GM12873 (cell line): ENCODE results near the gene ALS2CL.

Experiments
- TF ChIP-seq, protein P1 (sequence below): IDR thresholded peaks from 2 replicates; pipeline ENCODE4 v1.5.1; 2012; ENCODE audit warnings: low read depth, mild to moderate bottlenecking, moderate library complexity, low read length, control low read depth; ENCODE audit not compliant: insufficient read depth; ENCODE audit errors: missing control alignments

ALS2CL gene

GRCh38 chr3:46624533-46624932 is 68.9 kb downstream of the ALS2CL start:
- TF ChIP-seq, protein P1, sequence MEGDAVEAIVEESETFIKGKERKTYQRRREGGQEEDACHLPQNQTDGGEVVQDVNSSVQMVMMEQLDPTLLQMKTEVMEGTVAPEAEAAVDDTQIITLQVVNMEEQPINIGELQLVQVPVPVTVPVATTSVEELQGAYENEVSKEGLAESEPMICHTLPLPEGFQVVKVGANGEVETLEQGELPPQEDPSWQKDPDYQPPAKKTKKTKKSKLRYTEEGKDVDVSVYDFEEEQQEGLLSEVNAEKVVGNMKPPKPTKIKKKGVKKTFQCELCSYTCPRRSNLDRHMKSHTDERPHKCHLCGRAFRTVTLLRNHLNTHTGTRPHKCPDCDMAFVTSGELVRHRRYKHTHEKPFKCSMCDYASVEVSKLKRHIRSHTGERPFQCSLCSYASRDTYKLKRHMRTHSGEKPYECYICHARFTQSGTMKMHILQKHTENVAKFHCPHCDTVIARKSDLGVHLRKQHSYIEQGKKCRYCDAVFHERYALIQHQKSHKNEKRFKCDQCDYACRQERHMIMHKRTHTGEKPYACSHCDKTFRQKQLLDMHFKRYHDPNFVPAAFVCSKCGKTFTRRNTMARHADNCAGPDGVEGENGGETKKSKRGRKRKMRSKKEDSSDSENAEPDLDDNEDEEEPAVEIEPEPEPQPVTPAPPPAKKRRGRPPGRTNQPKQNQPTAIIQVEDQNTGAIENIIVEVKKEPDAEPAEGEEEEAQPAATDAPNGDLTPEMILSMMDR, result no peak

DNA sequence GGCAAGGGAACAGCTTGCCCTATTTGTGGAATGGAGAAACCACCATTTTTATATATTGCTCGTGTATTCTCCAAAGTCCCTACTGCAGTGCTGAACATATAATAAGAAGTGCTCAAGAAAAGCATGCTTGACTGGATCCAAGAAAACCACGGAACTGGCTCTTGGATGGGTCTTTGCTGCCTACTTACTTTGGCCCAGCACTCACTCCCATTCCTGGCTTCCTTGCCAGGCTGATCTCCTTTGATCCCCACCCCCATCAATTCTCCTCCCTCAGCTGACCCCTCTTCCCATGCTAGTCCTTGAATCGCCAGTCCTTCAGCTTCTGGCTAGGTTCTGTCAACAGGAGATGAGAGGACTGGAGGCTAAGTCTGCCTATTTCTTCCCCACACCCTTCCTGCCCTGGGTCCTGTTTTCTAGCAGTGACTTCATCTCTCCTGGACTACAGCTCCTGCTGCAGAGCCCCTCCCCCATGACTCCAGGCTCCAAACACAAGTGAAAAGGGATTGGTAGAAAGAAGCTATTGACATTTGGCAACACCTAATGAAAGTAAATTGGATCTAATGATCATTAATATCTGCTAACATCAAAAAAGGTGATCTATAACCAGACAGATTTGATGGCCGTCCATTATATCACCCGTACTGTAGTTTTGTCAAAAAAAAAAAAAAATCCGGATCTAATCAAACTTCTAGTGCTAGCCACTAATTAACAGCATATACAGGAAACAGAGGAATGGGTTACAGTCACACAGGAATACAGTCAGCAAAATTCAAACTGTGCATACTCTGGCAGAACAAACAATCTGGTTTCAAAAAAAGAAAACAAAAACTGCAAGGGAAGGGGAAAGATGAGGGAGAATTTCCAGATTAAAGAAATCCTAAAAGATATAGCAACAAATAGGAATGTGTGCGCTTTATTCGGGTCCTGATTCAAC is 73.4 kb downstream of the ALS2CL start:
- TF ChIP-seq, protein P1, result no peak
